G401.6 (cell line): ENCODE results near the gene SRA1.

Source experiments
- FAIRE-seq: peaks from 2 replicates; lab custom pipeline; 2012; peaks lifted over from hg19 to GRCh38; lab: Jason Lieb, UNC

SRA1 gene

DNA sequence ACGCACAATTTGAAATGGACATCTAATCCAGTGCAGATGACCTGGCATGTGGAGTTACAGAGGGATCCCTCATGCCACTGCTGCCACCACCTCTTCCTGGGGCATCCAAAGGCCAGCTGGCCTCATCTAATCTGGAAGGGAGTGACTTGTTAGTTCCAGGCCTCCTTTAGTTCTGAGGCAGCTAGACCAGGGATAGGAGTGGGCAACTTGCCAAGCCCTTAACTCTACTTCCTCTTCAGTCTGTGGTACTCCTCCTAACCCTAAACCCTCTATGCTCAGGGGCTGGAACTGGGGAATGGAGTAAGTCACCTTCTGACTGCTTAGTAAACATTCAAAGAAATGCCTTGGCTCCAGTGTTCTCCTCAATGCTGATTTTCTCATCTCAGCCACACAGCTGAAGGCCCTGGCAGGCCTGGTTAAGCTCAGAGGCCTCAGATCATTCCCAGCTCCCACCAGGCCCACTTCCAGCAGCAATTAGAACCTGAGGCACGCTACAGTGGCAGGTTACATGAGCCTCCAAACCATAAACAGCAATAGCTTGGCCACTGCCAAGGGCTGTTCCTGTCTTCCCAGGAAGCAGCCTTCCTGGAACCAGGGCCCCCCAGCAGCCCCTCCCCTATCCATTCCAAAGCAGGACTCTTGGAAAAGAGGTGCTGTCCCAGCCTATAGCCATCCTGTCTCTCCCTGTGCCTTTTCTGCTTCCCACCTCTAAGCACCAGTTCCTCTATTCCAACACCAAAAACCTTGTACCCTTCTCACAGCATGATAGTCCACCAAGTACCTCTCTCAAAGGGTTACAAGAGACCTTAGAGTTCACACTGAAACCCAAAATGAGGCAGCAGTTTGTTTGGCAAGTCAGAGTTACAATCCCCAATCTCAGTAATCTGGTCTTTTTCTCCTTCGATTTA is 7.8 kb downstream of the SRA1 start:
- no peak for FAIRE-seq

- no peak for FAIRE-seq
These were observed 8.5 kb downstream of the SRA1 start for GRCh38 chr5:140548791-140549190.

- FAIRE-seq, result no peak
These were observed 9.0 kb downstream of the SRA1 start for GRCh38 chr5:140548300-140548688.

GRCh38 chr5:140547508-140548299 is 9.6 kb downstream of the SRA1 start, which contains the start of gene EIF4EBP3:
TSS of gene EIF4EBP3 (plus strand) at chr5:140547662. CDS start at chr5:140547738, 76 bp downstream.
- FAIRE-seq, result no peak

GRCh38 chr5:140546851-140547507 is 10.3 kb downstream of the SRA1 start:
- FAIRE-seq, result no peak

- FAIRE-seq, result no peak
These were observed 11.7 kb downstream of the SRA1 start for GRCh38 chr5:140545606-140546005.

GRCh38 chr5:140544986-140545385 is 12.3 kb downstream of the SRA1 start:
- FAIRE-seq, result no peak

GRCh38 chr5:140542972-140543371 is 14.3 kb downstream of the SRA1 start:
- no peak for FAIRE-seq

DNA sequence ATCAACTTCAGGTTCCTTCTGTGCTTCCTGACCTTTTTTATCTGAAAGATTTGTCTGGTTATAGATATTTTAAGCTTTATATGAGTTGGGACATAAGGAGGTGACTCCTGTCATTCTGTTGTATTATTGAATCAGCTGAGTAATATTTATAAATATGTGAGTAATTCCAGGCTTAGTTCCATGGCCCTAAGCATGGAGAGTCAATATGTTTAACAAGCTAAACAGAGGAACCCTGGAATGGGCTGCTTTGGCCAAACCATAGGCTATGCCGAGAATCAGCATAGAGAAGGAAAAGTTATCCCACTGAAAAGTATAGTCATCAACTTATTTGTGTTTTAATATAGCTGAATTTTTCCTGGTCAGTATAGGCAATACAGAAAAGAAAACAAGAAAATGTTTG is 17.0 kb downstream of the SRA1 start:
- no peak for FAIRE-seq

- FAIRE-seq, result peak; percentile 30
These were observed 33.3 kb downstream of the SRA1 start for GRCh38 chr5:140524003-140524402.

DNA sequence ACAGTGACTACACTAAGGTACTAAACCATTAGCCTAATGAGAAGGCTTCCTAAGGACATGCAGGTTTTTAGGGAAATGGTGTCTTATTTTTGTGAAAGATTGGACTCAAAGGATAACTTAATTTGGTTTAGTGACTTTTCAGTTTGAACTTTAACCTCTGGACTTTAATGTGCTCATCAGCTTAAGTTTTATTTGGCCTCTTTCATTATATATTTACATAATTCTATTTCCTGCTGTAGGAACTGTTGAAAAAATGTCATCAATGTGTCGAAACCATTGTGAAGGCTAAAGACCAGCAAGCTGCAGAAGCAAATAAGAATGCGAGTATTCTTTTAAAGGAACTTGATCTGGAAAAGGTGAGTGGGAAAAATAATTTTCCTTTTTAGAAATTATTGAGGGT is 44.1 kb downstream of the SRA1 start:
- FAIRE-seq, result no peak

GRCh38 chr5:140509898-140510297 is 47.4 kb downstream of the SRA1 start:
- FAIRE-seq, result no peak

- FAIRE-seq, result peak; percentile 37
These were observed 54.4 kb downstream of the SRA1 start for GRCh38 chr5:140502834-140503233.
